Measurements from ENCODE around the gene PICALM.
"Not testable (repeated sequence)": the region's sequence is repeated elsewhere in the genome, so short reads cannot be mapped to it uniquely, and the experiment has no call there.

- not testable (repeated sequence) for TF ChIP-seq POLR2A, CTCF (IDR thresholded peaks at IDR 0.05)
Observed at GRCh38 chr11:86087688-86088087, 18.8 kb upstream of the PICALM start.

All from adrenal gland (tissue), 5 donors.